ENCODE measurements around the gene EVC2. TPM values are rescaled to one million over a fixed set of nuclear protein-coding genes. Genes with fewer than 3 reads are reported as not detected.

Gene EVC2
- total RNA-seq, 1 experiment from 2014 or later: not detected

DNA sequence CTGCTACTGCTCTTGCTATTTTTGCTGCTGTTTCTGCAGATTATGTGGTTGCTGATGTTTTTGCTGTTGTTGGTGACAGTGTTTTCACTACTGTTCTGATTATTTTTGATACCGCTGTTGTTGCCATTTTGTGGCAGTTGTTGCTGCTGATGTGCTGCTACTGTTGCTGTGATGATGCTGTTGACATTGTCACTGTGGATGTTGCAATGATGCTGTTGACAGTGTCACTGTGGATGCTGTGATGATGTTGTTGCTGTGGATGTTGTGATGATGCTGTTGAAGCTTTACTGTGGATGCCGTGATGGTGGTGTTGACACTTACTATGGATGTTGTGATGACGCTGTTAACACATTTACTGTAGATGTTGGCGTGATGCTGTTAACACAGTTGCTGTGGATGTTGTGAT is 180.3 kb downstream of the EVC2 start:
- no peak for TF ChIP-seq REST (IDR thresholded peaks at IDR 0.05; ENCODE audit: insufficient read depth in 1 of 2, low read depth in 2 of 2, low read length in 1 of 2)
- no peak for TF ChIP-seq SIN3A (IDR thresholded peaks at IDR 0.05; ENCODE audit: borderline replicate concordance, insufficient read depth, low read depth, low read length)
- TF ChIP-seq POLR2AphosphoS5 (IDR thresholded peaks at IDR 0.05; ENCODE audit: low read depth, low read length): no peak
- TF ChIP-seq CTCF (IDR thresholded peaks at IDR 0.05): no peak
- no peak for TF ChIP-seq TCF7L2 (IDR thresholded peaks at IDR 0.05; ENCODE audit: low read depth, low read length)
- CTCF ChIA-PET: no interaction called here
- DNase-seq (ENCODE audit: low read depth, low spot score): no peak
- POLR2A ChIA-PET: no interaction called here
- BruUV-seq (replicated peaks): no TSS peak
- no peak overlapping the region for H3K27ac ChIP-seq (ENCODE audit: low read length)
- H3K36me3 ChIP-seq (ENCODE audit: control insufficient read depth, insufficient read depth, low read length): no peaks in the 10 kb centered on the region
- in situ Hi-C loops (cut with HindIII; ENCODE audit: low pct_unique_long_range_greater_than_20kb, low sequenced_read_pairs): no loop called here
- H3K4me1 ChIP-seq (ENCODE audit: control insufficient read depth, insufficient read depth, low read length): no peaks in the 10 kb centered on the region
- intact Hi-C loops (cut with micrococcal nuclease; ENCODE audit: unreplicated experiment): no loop called here
- H3K4me3 ChIP-seq (ENCODE audit: low read depth in 2 of 2, low read length in 2 of 2): no peak overlapping the region
- H3K9me3 ChIP-seq (ENCODE audit: control insufficient read depth, insufficient read depth, low read depth, low read length): no peaks in the 10 kb centered on the region
- no peak for ATAC-seq
- no peaks in the 10 kb centered on the region for H3K27me3 ChIP-seq (ENCODE audit: control insufficient read depth, insufficient read depth, low read length)

GRCh38 chr4:5527211-5527610 is 181.1 kb downstream of the EVC2 start:
- Histone ChIP-seq H3K9me3 (ENCODE audit: control insufficient read depth, insufficient read depth, low read depth, low read length) (no peaks in the 10 kb centered on the region), H3K36me3 (ENCODE audit: control insufficient read depth, insufficient read depth, low read length) (no peaks in the 10 kb centered on the region), H3K4me1 (ENCODE audit: control insufficient read depth, insufficient read depth, low read length) (no peaks in the 10 kb centered on the region), H3K27ac (ENCODE audit: low read length) (no peak overlapping the region), H3K4me3 (ENCODE audit: low read depth in 2 of 2, low read length in 2 of 2) (no peak overlapping the region), H3K27me3 (ENCODE audit: control insufficient read depth, insufficient read depth, low read length) (no peaks in the 10 kb centered on the region)
- ATAC-seq (no peak), DNase-seq (ENCODE audit: low read depth, low spot score) (no peak)
- no TSS peak for BruUV-seq (replicated peaks)
- intact Hi-C loops (cut with micrococcal nuclease; ENCODE audit: unreplicated experiment) (no loop called here), in situ Hi-C loops (cut with HindIII; ENCODE audit: low pct_unique_long_range_greater_than_20kb, low sequenced_read_pairs) (no loop called here)
- CTCF ChIA-PET: interaction anchor here (0.6 kb wide), 1 partner anchor 84 kb away, joined by 4 read pairs; no protein-coding TSS in a partner anchor
- TF ChIP-seq CTCF (IDR thresholded peaks at IDR 0.05) (no peak), POLR2AphosphoS5 (IDR thresholded peaks at IDR 0.05; ENCODE audit: low read depth, low read length) (no peak), REST (IDR thresholded peaks at IDR 0.05; ENCODE audit: insufficient read depth in 1 of 2, low read depth in 2 of 2, low read length in 1 of 2) (no peak), SIN3A (IDR thresholded peaks at IDR 0.05; ENCODE audit: borderline replicate concordance, insufficient read depth, low read depth, low read length) (no peak), TCF7L2 (IDR thresholded peaks at IDR 0.05; ENCODE audit: low read depth, low read length) (no peak)
- POLR2A ChIA-PET: no interaction called here
